Thyroid gland (tissue), 4 donors: ENCODE results near the gene KIF12. TPM values are rescaled to one million over a fixed set of nuclear protein-coding genes. Genes with fewer than 3 reads are reported as not detected.
A peak's percentile ranks its signal among the peaks of the same experiment; 100 is the strongest.

ENCODE experiments used
- DNase-seq, 2 donors: peaks; one replicate each; pipeline ENCODE4 v3.0.0-alpha.2; 2019
- H3K27ac ChIP-seq, 3 donors: fragments of 200-600 bp; sonication (generic); 1 replicate in 2 of 3; 2 replicates in 1 of 3; pipeline ENCODE4 v1.5.1; 2016 to 2019; ENCODE audit warnings: mild to moderate bottlenecking in 1 of 3, moderate library complexity in 1 of 3
- H3K27me3 ChIP-seq: fragments of 200-600 bp; sonication (generic); one replicate; pipeline ENCODE4 v1.5.1; 2019
- H3K36me3 ChIP-seq, 2 donors: fragments of 200-600 bp; sonication (generic); one replicate each; pipeline ENCODE4 v1.5.1; 2016 to 2019
- H3K4me1 ChIP-seq, 2 donors: fragments of 200-600 bp; sonication (generic); one replicate each; pipeline ENCODE4 v1.5.1; 2017 to 2019
- H3K4me3 ChIP-seq, 3 donors: fragments of 200-600 bp; sonication (generic); replicated peaks in 1 of 3; 1 replicate in 2 of 3; 2 replicates in 1 of 3; pipeline ENCODE4 v1.5.1; 2016; ENCODE audit warnings: mild to moderate bottlenecking in 1 of 3
- H3K9me3 ChIP-seq: fragments of 200-600 bp; sonication (generic); one replicate; pipeline ENCODE4 v1.5.1; 2017
- POLR2A ChIP-seq, 2 donors: fragments of 450-650 bp; IDR thresholded peaks; one replicate each; pipeline ENCODE4 v1.6.1; 2017; ENCODE audit warnings: antibody characterized with exemption in 2 of 2, mild to moderate bottlenecking in 2 of 2, moderate library complexity in 1 of 2
- WGBS, 2 donors: methylation state at CpG; one replicate each; pipeline ENCODE4 v1.1.5; 2017; 5-methylcytosine and 5-hydroxymethylcytosine counted together
- intact Hi-C: fragments of 100-400 bp; cut with DNase I; formaldehyde crosslinking; loops from one replicate; pipeline ENCODE4 v1.15.1; 2023
- total RNA-seq, 4 donors: library from RNA; depleted of rRNA; stranded (reverse); fragments of >200 nt; gene quantifications; one replicate each; pipeline ENCODE4 v1.2.3, GENCODE V29; 2016
- TF ChIP-seq, protein P1 (sequence below), 6 experiments: fragments of 200-600 bp in 3 of 6; fragments of 450-650 bp in 3 of 6; sonication (generic) in 3 of 6; IDR thresholded peaks; one replicate each; pipeline ENCODE4 v1.5.1; 2016 to 2019; ENCODE audit warnings: antibody characterized with exemption in 6 of 6, mild to moderate bottlenecking in 2 of 6, inconsistent platforms in 1 of 6, moderate library complexity in 1 of 6

KIF12 gene
- total RNA-seq, 4 donors from 2014 or later = 13.4 to 56.0 (median 31.7) TPM

DNA sequence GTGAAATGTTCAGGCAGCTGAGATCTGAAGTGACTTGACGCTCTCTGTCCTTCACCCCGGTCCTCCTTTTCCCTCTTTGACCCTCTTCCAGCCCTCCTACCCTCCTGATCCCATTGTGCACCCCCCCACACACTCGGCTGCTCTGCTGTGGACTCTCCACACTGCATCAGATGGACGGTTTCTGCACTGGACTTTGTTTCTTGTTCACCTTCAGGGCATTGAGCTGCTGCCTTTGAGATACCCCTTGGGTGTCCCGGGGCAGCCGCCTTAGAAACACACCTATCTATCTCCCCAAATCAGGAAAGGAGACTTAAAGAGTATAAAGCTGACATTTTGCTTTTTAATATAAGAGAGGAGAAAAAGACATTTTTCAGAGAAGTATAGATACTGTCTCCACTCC, 48.4 kb downstream of the KIF12 start:
- no peaks in the 10 kb centered on the region for H3K27me3 ChIP-seq
- DNase-seq = no peak
- H3K9me3 ChIP-seq = no peaks in the 10 kb centered on the region
- intact Hi-C loops = no loop called here
- peaks cover 15 to 23% of the 10 kb centered on the region in 2 donors for H3K36me3 ChIP-seq
- H3K4me1 ChIP-seq = no peaks in the 10 kb centered on the region
- 90 to 94% methylated on average over 6 of the region's 6 CpGs for WGBS, 2 donors
- H3K4me3 ChIP-seq = no peak overlapping the region
- TF ChIP-seq, protein P1, sequence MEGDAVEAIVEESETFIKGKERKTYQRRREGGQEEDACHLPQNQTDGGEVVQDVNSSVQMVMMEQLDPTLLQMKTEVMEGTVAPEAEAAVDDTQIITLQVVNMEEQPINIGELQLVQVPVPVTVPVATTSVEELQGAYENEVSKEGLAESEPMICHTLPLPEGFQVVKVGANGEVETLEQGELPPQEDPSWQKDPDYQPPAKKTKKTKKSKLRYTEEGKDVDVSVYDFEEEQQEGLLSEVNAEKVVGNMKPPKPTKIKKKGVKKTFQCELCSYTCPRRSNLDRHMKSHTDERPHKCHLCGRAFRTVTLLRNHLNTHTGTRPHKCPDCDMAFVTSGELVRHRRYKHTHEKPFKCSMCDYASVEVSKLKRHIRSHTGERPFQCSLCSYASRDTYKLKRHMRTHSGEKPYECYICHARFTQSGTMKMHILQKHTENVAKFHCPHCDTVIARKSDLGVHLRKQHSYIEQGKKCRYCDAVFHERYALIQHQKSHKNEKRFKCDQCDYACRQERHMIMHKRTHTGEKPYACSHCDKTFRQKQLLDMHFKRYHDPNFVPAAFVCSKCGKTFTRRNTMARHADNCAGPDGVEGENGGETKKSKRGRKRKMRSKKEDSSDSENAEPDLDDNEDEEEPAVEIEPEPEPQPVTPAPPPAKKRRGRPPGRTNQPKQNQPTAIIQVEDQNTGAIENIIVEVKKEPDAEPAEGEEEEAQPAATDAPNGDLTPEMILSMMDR (IDR thresholded peaks at IDR 0.05) = no peak
- H3K27ac ChIP-seq = no peak overlapping the region

DNA sequence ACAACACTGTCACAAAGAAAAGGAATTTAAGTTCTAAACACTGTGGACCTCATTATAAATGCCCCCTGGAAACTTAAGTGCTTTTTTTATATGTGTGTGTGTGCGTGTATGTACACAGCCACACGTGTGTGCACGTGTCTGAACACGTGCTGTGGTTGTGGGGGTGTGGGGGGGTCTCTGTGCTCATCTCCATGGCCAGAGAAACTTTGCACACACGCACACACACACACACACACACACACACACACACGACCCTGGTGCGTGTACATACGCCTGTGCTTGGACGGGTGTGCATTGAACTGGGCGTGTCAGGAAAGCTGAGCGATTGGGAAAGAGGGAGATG, 48.9 kb downstream of the KIF12 start:
- DNase-seq = no peak

DNA sequence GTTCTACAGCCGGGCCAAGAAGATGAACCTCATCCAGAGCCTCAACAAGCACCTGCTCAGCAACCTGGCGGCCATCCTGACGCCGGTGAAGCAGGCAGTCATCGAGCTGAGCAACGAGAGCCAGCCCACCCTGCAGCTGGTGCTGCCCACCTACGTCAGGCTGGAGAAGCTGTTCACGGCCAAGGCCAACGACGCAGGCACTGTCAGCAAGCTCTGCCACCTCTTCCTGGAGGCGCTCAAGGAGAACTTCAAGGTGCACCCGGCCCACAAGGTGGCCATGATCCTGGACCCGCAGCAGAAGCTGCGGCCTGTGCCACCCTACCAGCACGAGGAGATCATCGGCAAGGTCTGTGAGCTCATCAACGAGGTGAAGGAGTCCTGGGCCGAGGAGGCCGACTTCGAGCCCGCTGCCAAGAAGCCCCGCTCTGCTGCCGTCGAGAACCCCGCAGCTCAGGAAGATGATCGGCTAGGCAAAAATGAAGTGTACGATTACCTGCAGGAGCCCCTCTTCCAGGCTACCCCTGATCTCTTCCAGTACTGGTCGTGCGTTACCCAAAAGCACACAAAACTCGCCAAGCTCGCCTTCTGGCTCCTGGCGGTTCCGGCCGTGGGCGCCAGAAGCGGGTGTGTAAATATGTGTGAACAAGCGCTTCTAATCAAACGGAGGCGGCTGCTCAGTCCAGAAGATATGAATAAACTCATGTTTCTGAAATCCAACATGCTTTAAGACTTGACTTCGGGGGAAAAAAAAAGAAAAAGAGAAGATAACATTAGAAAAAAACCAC, 49.5 kb downstream of the KIF12 start:
- intact Hi-C loops = no loop called here
- Histone ChIP-seq H3K4me1 (no peaks in the 10 kb centered on the region), H3K9me3 (no peaks in the 10 kb centered on the region), H3K36me3 (peaks cover 15 to 23% of the 10 kb centered on the region in 2 donors), H3K27ac (no peak overlapping the region), H3K27me3 (no peaks in the 10 kb centered on the region), H3K4me3 (no peak overlapping the region)
- no peak for DNase-seq
- no peak for TF ChIP-seq POLR2A (IDR thresholded peaks at IDR 0.05)
- TF ChIP-seq, protein P1 (IDR thresholded peaks at IDR 0.05) = no peak
- 93 to 97% methylated on average over 31 to 35 of the region's 40 CpGs for WGBS, 2 donors

More for the DNA sequence above, 48.9 kb downstream of the KIF12 start:
- peaks cover 15 to 23% of the 10 kb centered on the region in 2 donors for H3K36me3 ChIP-seq
- TF ChIP-seq, protein P1 (IDR thresholded peaks at IDR 0.05) = no peak
- no peak for TF ChIP-seq POLR2A (IDR thresholded peaks at IDR 0.05)
- 89 to 94% methylated on average over 11 of the region's 11 CpGs for WGBS, 2 donors
- no peaks in the 10 kb centered on the region for H3K9me3 ChIP-seq
- H3K27me3 ChIP-seq = no peaks in the 10 kb centered on the region
- H3K4me3 ChIP-seq = no peak overlapping the region
- H3K27ac ChIP-seq = no peak overlapping the region
- no peaks in the 10 kb centered on the region for H3K4me1 ChIP-seq
- intact Hi-C loops = no loop called here

DNA sequence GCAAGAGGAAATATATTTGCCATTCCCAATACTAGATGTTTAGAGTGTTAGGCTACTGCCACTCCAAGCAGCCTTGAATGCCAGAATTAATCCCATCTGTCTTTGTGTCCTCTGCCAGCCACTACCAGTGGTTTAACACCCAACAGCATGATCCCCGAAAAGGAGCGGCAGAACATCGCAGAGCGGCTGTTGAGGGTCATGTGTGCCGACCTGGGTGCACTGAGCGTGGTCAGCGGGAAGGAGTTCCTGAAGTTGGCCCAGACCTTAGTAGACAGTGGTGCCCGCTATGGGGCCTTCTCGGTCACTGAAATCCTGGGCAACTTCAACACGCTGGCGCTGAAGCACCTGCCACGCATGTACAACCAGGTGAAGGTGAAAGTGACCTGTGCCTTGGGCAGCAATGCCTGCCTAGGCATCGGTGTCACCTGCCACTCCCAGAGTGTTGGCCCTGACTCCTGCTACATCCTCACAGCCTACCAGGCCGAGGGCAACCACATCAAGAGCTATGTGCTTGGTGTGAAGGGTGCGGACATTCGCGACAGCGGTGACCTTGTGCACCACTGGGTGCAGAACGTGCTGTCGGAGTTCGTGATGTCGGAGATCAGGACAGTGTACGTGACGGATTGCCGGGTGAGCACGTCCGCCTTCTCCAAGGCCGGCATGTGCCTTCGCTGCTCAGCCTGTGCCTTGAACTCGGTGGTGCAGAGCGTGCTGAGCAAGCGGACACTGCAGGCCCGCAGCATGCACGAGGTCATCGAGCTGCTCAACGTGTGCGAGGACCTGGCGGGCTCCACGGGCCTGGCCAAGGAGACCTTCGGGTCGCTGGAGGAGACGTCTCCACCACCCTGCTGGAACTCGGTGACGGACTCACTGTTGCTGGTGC, 50.3 kb downstream of the KIF12 start:
- intact Hi-C loops = no loop called here
- TF ChIP-seq, protein P1 (IDR thresholded peaks at IDR 0.05) = no peak
- no peak for TF ChIP-seq POLR2A (IDR thresholded peaks at IDR 0.05)

DNA sequence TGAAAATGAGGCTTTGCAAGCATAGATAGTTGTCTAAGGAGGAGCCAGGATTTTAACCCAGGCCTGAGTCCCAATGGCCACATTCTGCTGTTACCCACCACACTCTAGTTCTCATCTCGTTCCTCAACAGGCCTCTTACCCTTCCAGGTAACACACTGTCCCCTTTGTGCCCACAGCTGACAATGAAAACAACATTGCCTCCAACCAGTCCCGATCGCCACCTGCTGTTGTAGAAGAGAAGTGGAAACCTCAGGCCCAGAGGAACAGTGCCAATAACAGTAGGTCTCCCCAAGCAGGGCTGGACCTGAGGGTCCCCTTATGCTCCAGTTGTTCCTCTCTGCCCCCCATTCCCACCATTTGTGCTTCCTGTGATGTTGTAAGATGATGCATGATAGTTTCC, 51.4 kb downstream of the KIF12 start:
- 53 to 57% methylated on average over 3 of the region's 3 CpGs for WGBS, 2 donors
- DNase-seq = peak; percentile 52 to 62
- no peaks in the 10 kb centered on the region for H3K27me3 ChIP-seq
- no peak overlapping the region for H3K4me3 ChIP-seq
- no peak overlapping the region for H3K27ac ChIP-seq
- intact Hi-C loops = no loop called here
- peaks cover 15 to 23% of the 10 kb centered on the region in 2 donors for H3K36me3 ChIP-seq
- no peak for TF ChIP-seq POLR2A (IDR thresholded peaks at IDR 0.05)
- TF ChIP-seq, protein P1 (IDR thresholded peaks at IDR 0.05) = peak in 4 of 6 experiments; percentile 53 to 76 (median 63)
- H3K4me1 ChIP-seq = no peaks in the 10 kb centered on the region
- no peaks in the 10 kb centered on the region for H3K9me3 ChIP-seq

More for the DNA sequence above, 50.3 kb downstream of the KIF12 start:
- H3K27me3 ChIP-seq = no peaks in the 10 kb centered on the region
- no peak for DNase-seq
- no peaks in the 10 kb centered on the region for H3K9me3 ChIP-seq
- H3K27ac ChIP-seq = no peak overlapping the region
- H3K36me3 ChIP-seq = peaks cover 15 to 23% of the 10 kb centered on the region in 2 donors
- H3K4me3 ChIP-seq = no peak overlapping the region
- WGBS, 2 donors = 96% methylated on average over 38 to 44 of the region's 44 CpGs
- no peaks in the 10 kb centered on the region for H3K4me1 ChIP-seq
